Prostate gland (tissue), 2 donors: ENCODE data around the gene AKAP13.

Source experiments
- POLR2A ChIP-seq: fragments of 450-650 bp; IDR thresholded peaks from one replicate; pipeline ENCODE4 v1.6.1; 2016; ENCODE audit warnings: antibody characterized with exemption, mild to moderate bottlenecking
- POLR2AphosphoS5 ChIP-seq: sonication (generic); formaldehyde crosslinking; IDR thresholded peaks from one replicate; pipeline ENCODE4 v1.6.1; 2017; ENCODE audit warnings: antibody characterized with exemption
- TF ChIP-seq, protein P1 (sequence below), 4 experiments: fragments of 200-600 bp in 2 of 4; fragments of 450-650 bp in 2 of 4; sonication (generic) in 2 of 4; IDR thresholded peaks; 1 replicate in 3 of 4; 2 replicates in 1 of 4; pipeline ENCODE4 v1.5.1; 2016 to 2019; ENCODE audit warnings: antibody characterized with exemption in 4 of 4, mild to moderate bottlenecking in 2 of 4, moderate library complexity in 2 of 4

DNA sequence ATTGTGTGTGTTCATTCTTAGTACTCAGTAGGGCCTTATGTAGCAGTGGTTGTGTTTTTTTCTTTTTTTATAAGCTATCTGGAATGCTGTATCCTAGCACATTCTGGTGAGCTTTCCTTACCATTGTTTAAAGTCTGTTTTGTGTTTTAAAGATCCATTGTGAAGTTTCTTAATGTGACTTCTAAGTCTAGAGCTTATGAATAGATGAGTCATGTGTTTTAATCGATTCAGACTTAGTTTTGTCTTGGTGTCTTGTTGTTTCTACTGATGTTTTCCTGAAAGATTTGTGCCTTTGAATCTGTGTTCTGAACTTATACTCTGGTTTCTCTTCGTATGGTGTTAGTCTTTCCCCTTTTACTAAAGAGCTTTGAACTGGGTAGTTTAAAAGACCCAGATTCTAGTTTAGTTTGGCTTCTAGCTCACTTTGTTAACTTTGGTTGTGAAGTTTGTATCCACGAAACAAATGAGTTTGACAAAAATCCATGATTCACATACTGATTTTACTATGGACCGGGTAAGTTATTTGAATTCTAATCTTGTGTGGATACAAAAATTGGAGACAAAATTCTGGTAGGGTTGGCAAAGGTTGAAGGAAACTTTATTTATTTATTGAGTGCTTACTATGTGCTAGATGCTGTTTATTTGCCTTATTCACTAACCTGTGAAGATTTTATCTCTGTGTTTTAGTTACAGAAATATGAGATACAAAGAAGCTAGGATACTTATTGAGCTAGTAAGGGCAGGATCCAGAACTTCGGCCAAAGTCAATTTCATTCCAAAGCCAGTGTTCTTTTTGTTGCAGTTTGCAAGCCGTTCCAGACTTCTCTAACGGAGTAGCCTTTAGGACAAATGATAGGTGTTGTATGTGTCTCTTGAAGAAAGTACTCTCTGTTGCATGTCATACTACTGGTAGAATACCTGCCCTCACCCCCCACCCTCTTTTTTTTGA is 24.8 kb downstream of the AKAP13 start:
- TF ChIP-seq, protein P1, sequence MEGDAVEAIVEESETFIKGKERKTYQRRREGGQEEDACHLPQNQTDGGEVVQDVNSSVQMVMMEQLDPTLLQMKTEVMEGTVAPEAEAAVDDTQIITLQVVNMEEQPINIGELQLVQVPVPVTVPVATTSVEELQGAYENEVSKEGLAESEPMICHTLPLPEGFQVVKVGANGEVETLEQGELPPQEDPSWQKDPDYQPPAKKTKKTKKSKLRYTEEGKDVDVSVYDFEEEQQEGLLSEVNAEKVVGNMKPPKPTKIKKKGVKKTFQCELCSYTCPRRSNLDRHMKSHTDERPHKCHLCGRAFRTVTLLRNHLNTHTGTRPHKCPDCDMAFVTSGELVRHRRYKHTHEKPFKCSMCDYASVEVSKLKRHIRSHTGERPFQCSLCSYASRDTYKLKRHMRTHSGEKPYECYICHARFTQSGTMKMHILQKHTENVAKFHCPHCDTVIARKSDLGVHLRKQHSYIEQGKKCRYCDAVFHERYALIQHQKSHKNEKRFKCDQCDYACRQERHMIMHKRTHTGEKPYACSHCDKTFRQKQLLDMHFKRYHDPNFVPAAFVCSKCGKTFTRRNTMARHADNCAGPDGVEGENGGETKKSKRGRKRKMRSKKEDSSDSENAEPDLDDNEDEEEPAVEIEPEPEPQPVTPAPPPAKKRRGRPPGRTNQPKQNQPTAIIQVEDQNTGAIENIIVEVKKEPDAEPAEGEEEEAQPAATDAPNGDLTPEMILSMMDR (IDR thresholded peaks at IDR 0.05) = no peak
- TF ChIP-seq POLR2A (no peak), POLR2AphosphoS5 (peak; percentile 45)
